ENCODE results near the gene SIGLEC1. TPM values are rescaled to one million over a fixed set of nuclear protein-coding genes. Genes with fewer than 3 reads are reported as not detected.

SIGLEC1 gene
- total RNA-seq, 1 donor from 2014 or later, result not detected

- no peak for DNase-seq (ENCODE audit: low spot score, unreplicated experiment)
- H3K27me3 Mint-ChIP-seq, result peaks cover 63% of the 10 kb centered on the region
- TF ChIP-seq CTCF (IDR thresholded peaks at IDR 0.05; ENCODE audit: unreplicated experiment), result no peak
- H3K27ac Mint-ChIP-seq, result no peak overlapping the region
- no peaks in the 10 kb centered on the region for H3K36me3 Mint-ChIP-seq (ENCODE audit: insufficient read depth)
- peaks cover 2% of the 10 kb centered on the region for H3K4me1 Mint-ChIP-seq (ENCODE audit: low read depth)
- H3K4me3 Mint-ChIP-seq (ENCODE audit: low read depth), result peak overlapping the region; percentile 48
- H3K9me3 Mint-ChIP-seq (ENCODE audit: low read depth), result no peaks in the 10 kb centered on the region
These were observed 32.6 kb upstream of the SIGLEC1 start for GRCh38 chr20:3744806-3745685.

- H3K9me3 Mint-ChIP-seq (ENCODE audit: low read depth), result no peaks in the 10 kb centered on the region
- H3K4me3 Mint-ChIP-seq (ENCODE audit: low read depth), result no peak overlapping the region
- DNase-seq (ENCODE audit: low spot score, unreplicated experiment), result no peak
- no peak for TF ChIP-seq CTCF (IDR thresholded peaks at IDR 0.05; ENCODE audit: unreplicated experiment)
- no peaks in the 10 kb centered on the region for H3K36me3 Mint-ChIP-seq (ENCODE audit: insufficient read depth)
- peaks cover 60% of the 10 kb centered on the region for H3K27me3 Mint-ChIP-seq
- no peak overlapping the region for H3K27ac Mint-ChIP-seq
- peaks cover 2% of the 10 kb centered on the region for H3K4me1 Mint-ChIP-seq (ENCODE audit: low read depth)
These were observed 31.6 kb upstream of the SIGLEC1 start for GRCh38 chr20:3744037-3744436.

GRCh38 chr20:3743251-3743650 lies 30.9 kb upstream of the SIGLEC1 start:
- no peak for TF ChIP-seq CTCF (IDR thresholded peaks at IDR 0.05; ENCODE audit: unreplicated experiment)
- H3K4me1 Mint-ChIP-seq (ENCODE audit: low read depth), result peaks cover 3% of the 10 kb centered on the region
- H3K36me3 Mint-ChIP-seq (ENCODE audit: insufficient read depth), result no peaks in the 10 kb centered on the region
- no peak overlapping the region for H3K4me3 Mint-ChIP-seq (ENCODE audit: low read depth)
- no peak for DNase-seq (ENCODE audit: low spot score, unreplicated experiment)
- peaks cover 54% of the 10 kb centered on the region for H3K27me3 Mint-ChIP-seq
- no peaks in the 10 kb centered on the region for H3K9me3 Mint-ChIP-seq (ENCODE audit: low read depth)
- H3K27ac Mint-ChIP-seq, result no peak overlapping the region

- no peak for DNase-seq (ENCODE audit: low spot score, unreplicated experiment)
- Mint-ChIP-seq H3K36me3 (ENCODE audit: insufficient read depth) (no peaks in the 10 kb centered on the region), H3K4me1 (ENCODE audit: low read depth) (peaks cover 7% of the 10 kb centered on the region), H3K27ac (no peak overlapping the region), H3K4me3 (ENCODE audit: low read depth) (no peak overlapping the region), H3K9me3 (ENCODE audit: low read depth) (no peaks in the 10 kb centered on the region), H3K27me3 (peaks cover 46% of the 10 kb centered on the region)
- no peak for TF ChIP-seq CTCF (IDR thresholded peaks at IDR 0.05; ENCODE audit: unreplicated experiment)
These were observed 29.5 kb upstream of the SIGLEC1 start for GRCh38 chr20:3741836-3742458.

- H3K27ac Mint-ChIP-seq, result no peak overlapping the region
- TF ChIP-seq CTCF (IDR thresholded peaks at IDR 0.05; ENCODE audit: unreplicated experiment), result no peak
- H3K9me3 Mint-ChIP-seq (ENCODE audit: low read depth), result no peaks in the 10 kb centered on the region
- H3K27me3 Mint-ChIP-seq, result peaks cover 41% of the 10 kb centered on the region
- no peak for DNase-seq (ENCODE audit: low spot score, unreplicated experiment)
- no peak overlapping the region for H3K4me3 Mint-ChIP-seq (ENCODE audit: low read depth)
- peaks cover 12% of the 10 kb centered on the region for H3K4me1 Mint-ChIP-seq (ENCODE audit: low read depth)
- H3K36me3 Mint-ChIP-seq (ENCODE audit: insufficient read depth), result no peaks in the 10 kb centered on the region
These were observed 28.4 kb upstream of the SIGLEC1 start for GRCh38 chr20:3740615-3741301.
